ENCODE data around the gene CRACDL.

DNA sequence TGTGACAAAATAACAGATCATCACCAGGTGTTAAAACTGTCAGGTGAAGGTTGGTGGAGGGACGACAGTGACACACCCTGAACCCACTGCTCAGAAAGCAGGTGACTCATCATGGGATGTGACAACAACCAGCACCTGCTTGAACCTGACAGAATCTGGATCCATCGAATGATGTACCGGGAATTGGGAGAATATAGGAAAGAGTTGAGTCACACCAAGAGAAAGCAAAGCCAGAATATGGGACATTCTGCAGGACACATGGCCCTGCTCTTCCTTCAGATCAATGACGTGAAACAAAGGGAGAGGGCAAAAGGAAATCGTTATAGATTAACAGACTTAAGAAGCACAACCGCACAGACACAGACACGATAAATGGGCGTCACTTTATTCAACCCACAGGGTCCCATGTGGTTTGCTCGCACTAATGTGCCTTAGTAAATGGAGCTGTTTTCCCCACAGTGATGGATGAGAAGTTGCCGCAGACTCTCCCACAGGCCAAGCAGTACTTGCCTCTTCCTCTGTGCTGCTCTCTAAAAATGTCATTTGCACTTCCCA is 100.1 kb downstream of the CRACDL start:
- no peak for TF ChIP-seq CEBPB (IDR thresholded peaks at IDR 0.05)
- TF ChIP-seq EP300 (IDR thresholded peaks at IDR 0.05; ENCODE audit: borderline replicate concordance): no peak
